ENCODE results near the gene CYBC1. TPM values are rescaled to one million over a fixed set of nuclear protein-coding genes. Genes with fewer than 3 reads are reported as not detected.

The CYBC1 gene
- total and polyA plus RNA-seq, 2 of the 4 experiments (the other 2 are of a cell fraction) = 75.1 to 76.7 TPM

GRCh38 chr17:82474223-82475010, 23.9 kb upstream of the CYBC1 start:
- no peak overlapping the region for H2BK15ac ChIP-seq (ENCODE audit: low read depth, low read length)
- no peak overlapping the region for H4K8ac ChIP-seq (ENCODE audit: low read depth in 2 of 2, low read length in 2 of 2)
- no peak overlapping the region for H3K4me3 ChIP-seq (ENCODE audit: insufficient read depth, low read depth, low read length)
- no peak overlapping the region for H2AFZ ChIP-seq (replicated peaks; ENCODE audit: low read length, poor library complexity)
- H3K4me1 ChIP-seq (ENCODE audit: control insufficient read depth, insufficient read depth, low read length) = no peaks in the 10 kb centered on the region
- no peak overlapping the region for H3K27ac ChIP-seq (ENCODE audit: insufficient read depth, low read length)
- H4K5ac ChIP-seq (ENCODE audit: low read depth, low read length) = no peak overlapping the region
- H3K9me3 ChIP-seq (ENCODE audit: control insufficient read depth, insufficient read depth, low read length) = no peaks in the 10 kb centered on the region
- H4K20me1 ChIP-seq (ENCODE audit: insufficient read depth, low read length) = no peaks in the 10 kb centered on the region
- H3K14ac ChIP-seq (replicated peaks; ENCODE audit: low read depth, low read length) = no peak overlapping the region
- H2AK9ac ChIP-seq (replicated peaks; ENCODE audit: low read depth, low read length, poor library complexity) = no peak overlapping the region
- H3K23ac ChIP-seq (ENCODE audit: low read depth, low read length) = no peak overlapping the region
- no peak overlapping the region for H2BK20ac ChIP-seq (ENCODE audit: low read depth, low read length)
- H2BK120ac ChIP-seq (ENCODE audit: low read depth, low read length) = no peak overlapping the region
- no peak overlapping the region for H3K4me2 ChIP-seq (ENCODE audit: low read depth, low read length)
- CTCF ChIA-PET = interaction anchor here (0.6 kb wide), 1 partner anchor 11 kb away, joined by 3 read pairs; no protein-coding TSS in a partner anchor
- H3K79me1 ChIP-seq (ENCODE audit: low read depth in 1 of 2, low read length in 2 of 2) = peaks cover 0 to 4% of the 10 kb centered on the region in 2 experiments; a peak in 1 of 4 replicates
- BruUV-seq (replicated peaks) = no TSS peak
- intact Hi-C loops (cut with micrococcal nuclease) (no loop called here), in situ Hi-C loops (cut with MboI; ENCODE audit: low sequenced_read_pairs) (no loop called here), dilution Hi-C loops (cut with HindIII; ENCODE audit: low sequenced_read_pairs, unreplicated experiment) (no loop called here)
- H2AK5ac ChIP-seq (ENCODE audit: low read depth, low read length) = no peak overlapping the region
- H3K27me3 ChIP-seq (ENCODE audit: control insufficient read depth, insufficient read depth, low read length) = no peaks in the 10 kb centered on the region
- H3K18ac ChIP-seq (ENCODE audit: low read depth, low read length) = no peak overlapping the region
- H3K4ac ChIP-seq (ENCODE audit: low read depth, low read length) = no peak overlapping the region
- H3K36me3 ChIP-seq (ENCODE audit: control insufficient read depth, insufficient read depth, low read length) = peaks cover 45% of the 10 kb centered on the region
- no CpG with 5 or more reads among the region's 11 CpGs for WGBS, 2 experiments (ENCODE audit: extremely low coverage in 2 of 2, insufficient read length in 1 of 2)
- ATAC-seq (ENCODE audit: low read depth) (no peak), DNase-seq (no peak)
- H2BK5ac ChIP-seq (ENCODE audit: low read depth, low read length, poor library complexity, severe bottlenecking) = no peak overlapping the region
- no peak overlapping the region for H3K56ac ChIP-seq (ENCODE audit: extremely low read depth, insufficient read depth, low read length)
- POLR2A ChIA-PET (ENCODE audit: unreplicated experiment) = no interaction called here
- H3K9me1 ChIP-seq (ENCODE audit: insufficient read depth, low read length) = no peaks in the 10 kb centered on the region
- TF ChIP-seq SMC3 (IDR thresholded peaks at IDR 0.05; ENCODE audit: low read depth, low read length) = no peak
- TF ChIP-seq ELK1 (IDR thresholded peaks at IDR 0.05; ENCODE audit: borderline replicate concordance, low read depth, low read length) = no peak
- TF ChIP-seq CTCF (conservative IDR thresholded peaks at IDR 0.05; ENCODE audit: low read depth, low read length) = no peak
- TF ChIP-seq POLR2A (IDR thresholded peaks at IDR 0.05; ENCODE audit: low read depth, low read length) = no peak
- TF ChIP-seq RAD21 (IDR thresholded peaks at IDR 0.05; ENCODE audit: low read length) = no peak
- no peak for TF ChIP-seq MXI1 (IDR thresholded peaks at IDR 0.05; ENCODE audit: borderline replicate concordance, low read depth, low read length)
- TF ChIP-seq MAFK (IDR thresholded peaks at IDR 0.05; ENCODE audit: low read depth, low read length) = no peak
- no peak for TF ChIP-seq CHD1 (IDR thresholded peaks at IDR 0.05; ENCODE audit: low read depth, low read length)
- no peak for TF ChIP-seq MAZ (IDR thresholded peaks at IDR 0.05; ENCODE audit: borderline replicate concordance, low read depth, low read length)
- TF ChIP-seq FOS (IDR thresholded peaks at IDR 0.05; ENCODE audit: low read depth, low read length) = no peak
- TF ChIP-seq RFX5 (IDR thresholded peaks at IDR 0.05; ENCODE audit: low read depth, low read length) = no peak
- TF ChIP-seq RCOR1 (IDR thresholded peaks at IDR 0.05; ENCODE audit: insufficient replicate concordance, low read length) = no peak
- TF ChIP-seq NFE2L2 (IDR thresholded peaks at IDR 0.05; ENCODE audit: low read depth, low read length) = no peak
- TF ChIP-seq CEBPB (IDR thresholded peaks at IDR 0.05; ENCODE audit: low read depth, low read length) = no peak
- no peak for TF ChIP-seq BHLHE40 (IDR thresholded peaks at IDR 0.05; ENCODE audit: low read depth, low read length)
- TF ChIP-seq USF2 (IDR thresholded peaks at IDR 0.05; ENCODE audit: low read depth, low read length) = no peak
- no peak overlapping the region for H4K91ac ChIP-seq (ENCODE audit: insufficient read depth, low read depth, low read length)
- no peak overlapping the region for H3K9ac ChIP-seq (ENCODE audit: low read depth, low read length)

All from IMR-90 (cell line).